ENCODE data around the gene LILRA2.
A peak's percentile ranks its signal among the peaks of the same experiment; 100 is the strongest.
"Not testable (repeated sequence)": the region's sequence is repeated elsewhere in the genome, so short reads cannot be mapped to it uniquely, and the experiment has no call there.

Gene LILRA2

GRCh38 chr19:54612428-54612827, 38.8 kb downstream of the LILRA2 start:
- DNase-seq: peak; percentile 52 to 92 (median 84)

- DNase-seq: peak in 2 of 3 donors; percentile 27 to 32
Measured at GRCh38 chr19:54614726-54615125, 41.1 kb downstream of the LILRA2 start.

GRCh38 chr19:54616057-54616456, 42.5 kb downstream of the LILRA2 start:
- no peak for DNase-seq

- peak; percentile 47 to 67 (median 60) for DNase-seq
Measured at GRCh38 chr19:54616821-54617560, 43.4 kb downstream of the LILRA2 start.

GRCh38 chr19:54620464-54620863, 46.9 kb downstream of the LILRA2 start:
- DNase-seq: no peak

GRCh38 chr19:54622431-54622830, 48.8 kb downstream of the LILRA2 start:
- DNase-seq: peak in 1 of 3 donors; percentile 45

GRCh38 chr19:54624234-54624633, 50.6 kb downstream of the LILRA2 start:
- DNase-seq: not testable (repeated sequence)

GRCh38 chr19:54624934-54625730, 51.5 kb downstream of the LILRA2 start:
- not testable (repeated sequence) for DNase-seq

- no peak for DNase-seq
Measured at GRCh38 chr19:54626757-54627156, 53.2 kb downstream of the LILRA2 start.

- not testable (repeated sequence) for DNase-seq
Measured at GRCh38 chr19:54627912-54628311, 54.3 kb downstream of the LILRA2 start.

- DNase-seq: peak; percentile 75 to 81 (median 77)
Measured at GRCh38 chr19:54630262-54630661, 56.7 kb downstream of the LILRA2 start, which contains the start of gene LILRB1. TSS of gene LILRB1 (plus strand) at chr19:54630484. CDS start at chr19:54631074, 590 bp downstream.

- DNase-seq: peak in 2 of 3 donors; percentile 26 to 41
Measured at GRCh38 chr19:54630782-54631181, 57.2 kb downstream of the LILRA2 start.

- DNase-seq: peak; percentile 36 to 64 (median 44)
Measured at GRCh38 chr19:54631489-54632337, 58.1 kb downstream of the LILRA2 start.

- DNase-seq: not testable (repeated sequence)
Measured at GRCh38 chr19:54632517-54632916, 58.9 kb downstream of the LILRA2 start.

GRCh38 chr19:54633401-54633800, 59.8 kb downstream of the LILRA2 start:
- DNase-seq: no peak

GRCh38 chr19:54636081-54636480, 62.5 kb downstream of the LILRA2 start:
- DNase-seq: not testable (repeated sequence)

- DNase-seq: no peak
Measured at GRCh38 chr19:54638683-54639082, 65.1 kb downstream of the LILRA2 start.

Data from suppressor macrophage treated with lipopolysaccharide for 1 hour (primary cell).